Left ventricle myocardium inferior (tissue), 1 donor: ENCODE results near the gene POLE3. TPM values are rescaled to one million over a fixed set of nuclear protein-coding genes. Genes with fewer than 3 reads are reported as not detected.
"Not testable (repeated sequence)": the region's sequence is repeated elsewhere in the genome, so short reads cannot be mapped to it uniquely, and the experiment has no call there.

Experiments
- DNase-seq: peaks from one replicate; pipeline ENCODE4 v3.0.0-alpha.2; 2020
- H3K27ac ChIP-seq: fragments of 200-600 bp; replicated peaks from 2 replicates; pipeline ENCODE4 v1.8.0; 2021
- H3K27me3 ChIP-seq: fragments of 200-600 bp; 2 replicates; pipeline ENCODE4 v1.8.0; 2021; ENCODE audit warnings: low read depth
- H3K36me3 ChIP-seq: fragments of 200-600 bp; 2 replicates; pipeline ENCODE4 v1.8.0; 2021
- H3K4me1 ChIP-seq: fragments of 200-600 bp; 2 replicates; pipeline ENCODE4 v1.8.0; 2021
- H3K4me3 ChIP-seq: fragments of 200-600 bp; 2 replicates; pipeline ENCODE4 v1.8.0; 2021; ENCODE audit warnings: mild to moderate bottlenecking, moderate library complexity
- H3K9me3 ChIP-seq: fragments of 200-600 bp; replicated peaks from 2 replicates; pipeline ENCODE4 v1.8.0; 2021
- CTCF ChIP-seq: fragments of 200-600 bp; IDR thresholded peaks from 2 replicates; pipeline ENCODE4 v1.8.0; 2021; ENCODE audit warnings: antibody characterized with exemption, mild to moderate bottlenecking, borderline replicate concordance
- intact Hi-C: fragments of 100-400 bp; cut with micrococcal nuclease; formaldehyde crosslinking; loops from one replicate; pipeline ENCODE4 v1.11.0; 2022
- total RNA-seq: library from RNA; stranded (reverse); fragmentation: NEBNext Ultra II Directional; extraction: Animal tissue kit (Norgen Biotek cat#: 25700); gene quantifications from one replicate; pipeline ENCODE4 v1.2.1, GENCODE V29; 2021
- donor health status: DM: no; HTN: yes; CAD: no; lungs with severe emphysema.

POLE3 gene
- total RNA-seq, 1 donor from 2014 or later: 22.5 TPM

- no peak for DNase-seq
- Histone ChIP-seq H3K27me3 (no peaks in the 10 kb centered on the region), H3K4me1 (no peaks in the 10 kb centered on the region), H3K9me3 (no peaks in the 10 kb centered on the region), H3K27ac (no peak overlapping the region), H3K4me3 (no peak overlapping the region), H3K36me3 (peaks cover 59% of the 10 kb centered on the region)
- intact Hi-C loops: no loop called here
- no peak for TF ChIP-seq CTCF
These were observed 22.8 kb downstream of the POLE3 start for GRCh38 chr9:113387560-113388230.

GRCh38 chr9:113386571-113387393, 23.7 kb downstream of the POLE3 start:
- Histone ChIP-seq H3K27ac (no peak overlapping the region), H3K4me1 (no peaks in the 10 kb centered on the region), H3K36me3 (peaks cover 51% of the 10 kb centered on the region), H3K9me3 (no peaks in the 10 kb centered on the region), H3K4me3 (no peak overlapping the region), H3K27me3 (no peaks in the 10 kb centered on the region)
- no peak for TF ChIP-seq CTCF
- intact Hi-C loops: no loop called here
- DNase-seq: no peak

- intact Hi-C loops: no loop called here
- TF ChIP-seq CTCF: no peak
- Histone ChIP-seq H3K27ac (no peak overlapping the region), H3K4me3 (no peak overlapping the region), H3K4me1 (no peaks in the 10 kb centered on the region), H3K9me3 (no peaks in the 10 kb centered on the region), H3K27me3 (no peaks in the 10 kb centered on the region), H3K36me3 (peaks cover 3% of the 10 kb centered on the region)
- no peak for DNase-seq
These were observed 28.5 kb downstream of the POLE3 start for GRCh38 chr9:113381909-113382411.

- DNase-seq, H3K4me1 ChIP-seq, H3K27me3 ChIP-seq, H3K27ac ChIP-seq, H3K9me3 ChIP-seq, intact Hi-C loops, H3K4me3 ChIP-seq, H3K36me3 ChIP-seq: not testable (repeated sequence)
These were observed 29.0 kb downstream of the POLE3 start for GRCh38 chr9:113381441-113381840.

- H3K27me3 ChIP-seq: no peaks in the 10 kb centered on the region
- H3K9me3 ChIP-seq: no peaks in the 10 kb centered on the region
- no peaks in the 10 kb centered on the region for H3K36me3 ChIP-seq
- TF ChIP-seq CTCF: no peak
- intact Hi-C loops: no loop called here
- H3K27ac ChIP-seq: no peak overlapping the region
- DNase-seq: no peak
- H3K4me3 ChIP-seq: no peak overlapping the region
- peaks cover 8% of the 10 kb centered on the region for H3K4me1 ChIP-seq
These were observed 29.6 kb downstream of the POLE3 start for GRCh38 chr9:113380869-113381378.

- peaks cover 15% of the 10 kb centered on the region for H3K4me1 ChIP-seq
- H3K27me3 ChIP-seq, H3K27ac ChIP-seq, intact Hi-C loops, H3K4me3 ChIP-seq, H3K9me3 ChIP-seq, DNase-seq, H3K36me3 ChIP-seq: not testable (repeated sequence)
These were observed 30.7 kb downstream of the POLE3 start for GRCh38 chr9:113379829-113380210.

- H3K36me3 ChIP-seq, H3K27ac ChIP-seq, H3K4me3 ChIP-seq, H3K9me3 ChIP-seq, H3K27me3 ChIP-seq, DNase-seq, intact Hi-C loops: not testable (repeated sequence)
- H3K4me1 ChIP-seq: peaks cover 15% of the 10 kb centered on the region
These were observed 31.2 kb downstream of the POLE3 start for GRCh38 chr9:113379094-113379828.
